ENCODE results near the gene KIAA1755.
"Not testable (repeated sequence)": the region's sequence is repeated elsewhere in the genome, so short reads cannot be mapped to it uniquely, and the experiment has no call there.

KIAA1755 gene

DNA sequence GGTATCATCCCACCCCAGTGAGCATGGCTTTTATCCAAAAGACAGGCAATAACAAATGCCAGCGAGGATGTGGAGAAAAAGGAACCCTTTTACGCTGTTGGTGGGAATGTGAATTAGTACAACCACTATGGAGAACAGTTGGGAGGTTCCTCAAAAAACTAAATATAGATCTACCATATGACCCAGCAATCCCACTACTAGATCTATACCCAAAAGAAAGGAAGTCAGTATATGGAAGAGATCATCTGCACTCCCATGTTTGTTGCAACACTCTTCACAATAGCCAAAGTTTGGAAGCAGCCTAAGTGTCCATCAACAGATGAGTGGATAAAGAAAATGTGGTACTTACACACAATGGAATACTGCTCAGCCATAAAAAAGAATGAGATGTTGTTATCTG is 5.9 kb upstream of the KIAA1755 start:
- Histone ChIP-seq H3K9me3 (no peaks in the 10 kb centered on the region), H3K4me1 (no peaks in the 10 kb centered on the region), H3K4me3 (no peak overlapping the region), H3K27me3 (ENCODE audit: low read depth) (0 out of 2 replicates have a peak, but pooled peaks cover 6% of the 10 kb centered on the region), H3K36me3 (replicated peaks) (no peaks in the 10 kb centered on the region)
- in situ Hi-C loops (cut with MboI; ENCODE audit: low sequenced_read_pairs), result no loop called here
- DNase-seq (ENCODE audit: low spot score in 2 of 2), result no peak

DNA sequence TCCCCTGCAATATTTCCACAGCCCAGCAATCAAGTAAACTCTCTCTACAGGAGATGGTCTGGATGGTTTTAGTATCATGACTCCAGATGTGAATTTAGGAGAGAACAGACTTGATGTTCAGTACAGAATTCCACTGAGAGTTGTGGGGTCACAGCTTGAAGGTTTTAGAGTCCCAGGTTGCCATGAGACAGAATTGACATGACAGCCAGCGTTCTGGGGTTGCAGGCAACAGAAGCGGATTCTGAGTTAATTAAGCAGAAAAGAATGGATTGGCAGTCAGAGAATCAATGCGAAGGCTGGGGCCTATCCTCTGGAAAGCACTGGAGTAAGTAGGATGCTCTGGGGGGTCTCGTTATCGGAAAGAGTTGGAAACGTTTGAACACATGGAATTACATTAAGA is 2.4 kb upstream of the KIAA1755 start:
- in situ Hi-C loops (cut with MboI; ENCODE audit: low sequenced_read_pairs), result no loop called here

DNA sequence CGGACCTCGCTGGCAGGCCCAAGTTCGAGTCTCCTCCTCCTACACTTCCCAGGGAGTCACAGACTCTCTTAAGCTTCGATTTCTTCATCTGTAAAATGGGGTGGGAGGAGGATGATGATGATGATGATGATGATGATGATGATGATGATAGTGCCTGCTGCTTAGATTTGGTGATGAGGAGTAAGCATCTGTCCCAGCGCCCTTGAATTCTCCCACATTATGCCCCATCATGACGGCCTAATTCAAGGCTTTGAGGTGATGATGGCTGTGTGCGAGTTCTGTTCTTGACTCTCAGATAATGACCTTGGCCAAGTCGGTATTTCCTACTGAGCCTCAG is 487 bp upstream of the KIAA1755 start:
- 0 out of 2 replicates have a peak, but pooled peaks cover 3% of the 10 kb centered on the region for H3K27me3 ChIP-seq (ENCODE audit: low read depth)
- no peaks in the 10 kb centered on the region for H3K4me1 ChIP-seq
- H3K36me3 ChIP-seq (replicated peaks), result no peaks in the 10 kb centered on the region
- no peak overlapping the region for H3K4me3 ChIP-seq
- DNase-seq (ENCODE audit: low spot score in 2 of 2), result no peak
- no peaks in the 10 kb centered on the region for H3K9me3 ChIP-seq
- in situ Hi-C loops (cut with MboI; ENCODE audit: low sequenced_read_pairs), result no loop called here

More for the DNA sequence above, 2.4 kb upstream of the KIAA1755 start:
- H3K9me3 ChIP-seq, result no peaks in the 10 kb centered on the region
- DNase-seq (ENCODE audit: low spot score in 2 of 2), result no peak
- H3K4me1 ChIP-seq, result no peaks in the 10 kb centered on the region
- H3K27me3 ChIP-seq (ENCODE audit: low read depth), result 0 out of 2 replicates have a peak, but pooled peaks cover 6% of the 10 kb centered on the region
- no peaks in the 10 kb centered on the region for H3K36me3 ChIP-seq (replicated peaks)
- H3K4me3 ChIP-seq, result no peak overlapping the region

- in situ Hi-C loops (cut with MboI; ENCODE audit: low sequenced_read_pairs), result no loop called here
- Histone ChIP-seq H3K9me3 (no peaks in the 10 kb centered on the region), H3K4me1 (no peaks in the 10 kb centered on the region), H3K27me3 (ENCODE audit: low read depth) (0 out of 2 replicates have a peak, but pooled peaks cover 3% of the 10 kb centered on the region), H3K36me3 (replicated peaks) (no peaks in the 10 kb centered on the region), H3K4me3 (no peak overlapping the region)
- no peak for DNase-seq (ENCODE audit: low spot score in 2 of 2)
Measured at GRCh38 chr20:38260025-38260377, 534 bp downstream of the KIAA1755 start.

DNA sequence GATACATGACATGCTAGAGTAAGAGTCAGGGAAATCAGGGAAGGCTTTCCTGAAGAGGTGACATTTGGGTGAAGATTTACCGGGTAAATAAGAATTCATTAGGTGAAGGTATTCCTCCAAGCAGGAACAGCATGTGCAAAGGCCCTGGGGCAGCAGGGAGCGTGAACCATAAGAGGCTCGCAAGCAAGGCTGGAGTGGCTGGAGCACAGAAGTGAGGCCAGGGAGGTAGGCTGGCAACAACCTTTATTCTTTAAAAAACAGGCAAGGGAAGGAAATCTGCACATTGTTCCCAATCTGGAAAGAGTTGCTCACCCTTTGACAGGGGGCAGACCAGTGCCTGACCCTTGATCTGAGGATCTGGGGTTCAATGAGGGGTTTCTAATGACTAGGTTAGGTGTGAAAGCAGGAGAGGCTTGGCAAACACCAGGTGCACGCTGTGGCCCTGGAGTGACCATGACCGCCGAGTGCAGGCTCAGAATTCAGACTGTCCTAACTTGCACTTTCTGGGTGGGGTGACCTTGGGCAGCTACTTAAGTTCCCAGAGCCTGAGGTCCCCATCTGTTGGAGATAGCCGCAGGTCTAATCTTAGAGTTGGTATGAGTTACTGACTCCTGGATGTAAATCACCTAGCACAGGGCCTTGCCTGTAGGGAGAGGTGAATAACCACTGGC is 1.9 kb downstream of the KIAA1755 start:
- no peaks in the 10 kb centered on the region for H3K36me3 ChIP-seq (replicated peaks)
- in situ Hi-C loops (cut with MboI; ENCODE audit: low sequenced_read_pairs), result no loop called here
- H3K27me3 ChIP-seq (ENCODE audit: low read depth), result 0 out of 2 replicates have a peak, but pooled peaks cover 3% of the 10 kb centered on the region
- H3K9me3 ChIP-seq, result no peaks in the 10 kb centered on the region
- H3K4me3 ChIP-seq, result no peak overlapping the region
- no peaks in the 10 kb centered on the region for H3K4me1 ChIP-seq
- no peak for DNase-seq (ENCODE audit: low spot score in 2 of 2)

DNA sequence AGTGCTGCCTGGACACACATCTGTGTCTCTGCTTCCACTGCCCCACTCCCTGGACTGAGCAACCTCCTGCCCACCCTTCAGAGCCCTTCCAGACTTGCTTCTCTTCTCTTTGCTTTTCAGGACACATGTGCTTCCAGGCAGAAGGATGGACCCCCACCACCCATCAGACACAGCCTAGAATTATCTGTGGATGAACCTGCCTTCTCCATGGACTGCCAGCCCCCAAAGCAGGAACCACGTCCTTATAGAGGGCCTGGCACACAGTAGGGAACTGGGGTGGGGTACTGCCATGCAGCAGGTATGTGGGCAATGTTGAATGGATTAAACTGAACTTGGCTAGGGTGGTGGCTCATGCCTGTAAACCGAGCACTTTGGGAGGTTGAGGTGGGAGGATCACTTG is 3.6 kb downstream of the KIAA1755 start:
- H3K4me3 ChIP-seq, result no peak overlapping the region
- no peaks in the 10 kb centered on the region for H3K4me1 ChIP-seq
- in situ Hi-C loops (cut with MboI; ENCODE audit: low sequenced_read_pairs), result no loop called here
- DNase-seq (ENCODE audit: low spot score in 2 of 2), result no peak
- no peaks in the 10 kb centered on the region for H3K27me3 ChIP-seq (ENCODE audit: low read depth)
- H3K9me3 ChIP-seq, result no peaks in the 10 kb centered on the region
- H3K36me3 ChIP-seq (replicated peaks), result no peaks in the 10 kb centered on the region

- Histone ChIP-seq H3K36me3 (replicated peaks) (no peaks in the 10 kb centered on the region), H3K4me1 (no peaks in the 10 kb centered on the region), H3K27me3 (ENCODE audit: low read depth) (no peaks in the 10 kb centered on the region), H3K9me3 (no peaks in the 10 kb centered on the region), H3K4me3 (no peak overlapping the region)
- in situ Hi-C loops (cut with MboI; ENCODE audit: low sequenced_read_pairs), result no loop called here
- no peak for DNase-seq (ENCODE audit: low spot score in 2 of 2)
Measured at GRCh38 chr20:38256021-38256420, 4.5 kb downstream of the KIAA1755 start.

DNA sequence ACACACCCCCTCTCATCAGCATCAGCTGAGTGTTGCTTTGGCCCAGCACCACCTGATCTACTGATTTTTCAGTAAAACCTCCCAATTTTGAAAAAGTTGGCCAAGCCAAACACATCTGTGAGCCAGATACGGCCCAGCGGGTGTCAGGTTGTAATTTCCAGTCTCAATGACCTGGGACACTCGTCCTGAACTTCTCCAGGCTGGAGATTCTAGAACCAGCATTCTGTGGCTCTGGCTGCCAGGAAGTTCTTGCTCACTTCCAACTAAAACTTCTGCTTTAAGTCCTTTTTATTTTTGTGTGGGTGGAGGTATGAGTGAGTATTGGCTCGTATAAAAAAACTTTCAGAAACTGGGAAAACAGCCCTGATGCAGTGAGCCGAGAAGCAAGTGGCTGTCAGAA is 5.1 kb downstream of the KIAA1755 start:
- H3K27me3 ChIP-seq (ENCODE audit: low read depth), result no peaks in the 10 kb centered on the region
- H3K36me3 ChIP-seq (replicated peaks), result no peaks in the 10 kb centered on the region
- in situ Hi-C loops (cut with MboI; ENCODE audit: low sequenced_read_pairs), result no loop called here
- no peaks in the 10 kb centered on the region for H3K9me3 ChIP-seq
- no peaks in the 10 kb centered on the region for H3K4me1 ChIP-seq
- DNase-seq (ENCODE audit: low spot score in 2 of 2), result no peak
- H3K4me3 ChIP-seq, result no peak overlapping the region

DNA sequence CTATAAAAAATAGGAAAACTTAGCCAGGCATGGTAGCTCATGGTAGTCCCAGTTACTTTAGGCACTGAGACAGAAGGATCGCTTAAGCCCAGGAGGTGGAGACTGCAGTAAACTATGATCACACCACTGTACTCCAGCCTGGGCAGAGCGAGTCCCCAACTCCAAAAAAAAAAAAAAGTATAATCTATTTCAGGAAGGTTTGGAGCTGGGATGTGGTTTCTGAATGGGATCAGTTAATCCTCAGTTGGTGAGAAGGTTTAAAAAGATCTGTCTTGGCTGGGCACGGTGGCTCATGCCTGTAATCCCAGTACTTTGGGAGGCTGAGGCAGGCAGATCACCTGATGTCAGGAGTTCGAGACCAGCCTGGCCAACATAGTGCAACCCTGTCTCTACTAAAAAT is 5.9 kb downstream of the KIAA1755 start:
- in situ Hi-C loops (cut with MboI; ENCODE audit: low sequenced_read_pairs); H3K4me1 ChIP-seq; H3K9me3 ChIP-seq; H3K36me3 ChIP-seq (replicated peaks); DNase-seq (ENCODE audit: low spot score in 2 of 2); H3K27me3 ChIP-seq (ENCODE audit: low read depth); H3K4me3 ChIP-seq: not testable (repeated sequence)

GRCh38 chr20:38253571-38253970 is 7.0 kb downstream of the KIAA1755 start:
- Histone ChIP-seq H3K4me3 (no peak overlapping the region), H3K9me3 (no peaks in the 10 kb centered on the region), H3K4me1 (no peaks in the 10 kb centered on the region), H3K36me3 (replicated peaks) (no peaks in the 10 kb centered on the region), H3K27me3 (ENCODE audit: low read depth) (no peaks in the 10 kb centered on the region)
- DNase-seq (ENCODE audit: low spot score in 2 of 2), result no peak
- in situ Hi-C loops (cut with MboI; ENCODE audit: low sequenced_read_pairs), result no loop called here

DNA sequence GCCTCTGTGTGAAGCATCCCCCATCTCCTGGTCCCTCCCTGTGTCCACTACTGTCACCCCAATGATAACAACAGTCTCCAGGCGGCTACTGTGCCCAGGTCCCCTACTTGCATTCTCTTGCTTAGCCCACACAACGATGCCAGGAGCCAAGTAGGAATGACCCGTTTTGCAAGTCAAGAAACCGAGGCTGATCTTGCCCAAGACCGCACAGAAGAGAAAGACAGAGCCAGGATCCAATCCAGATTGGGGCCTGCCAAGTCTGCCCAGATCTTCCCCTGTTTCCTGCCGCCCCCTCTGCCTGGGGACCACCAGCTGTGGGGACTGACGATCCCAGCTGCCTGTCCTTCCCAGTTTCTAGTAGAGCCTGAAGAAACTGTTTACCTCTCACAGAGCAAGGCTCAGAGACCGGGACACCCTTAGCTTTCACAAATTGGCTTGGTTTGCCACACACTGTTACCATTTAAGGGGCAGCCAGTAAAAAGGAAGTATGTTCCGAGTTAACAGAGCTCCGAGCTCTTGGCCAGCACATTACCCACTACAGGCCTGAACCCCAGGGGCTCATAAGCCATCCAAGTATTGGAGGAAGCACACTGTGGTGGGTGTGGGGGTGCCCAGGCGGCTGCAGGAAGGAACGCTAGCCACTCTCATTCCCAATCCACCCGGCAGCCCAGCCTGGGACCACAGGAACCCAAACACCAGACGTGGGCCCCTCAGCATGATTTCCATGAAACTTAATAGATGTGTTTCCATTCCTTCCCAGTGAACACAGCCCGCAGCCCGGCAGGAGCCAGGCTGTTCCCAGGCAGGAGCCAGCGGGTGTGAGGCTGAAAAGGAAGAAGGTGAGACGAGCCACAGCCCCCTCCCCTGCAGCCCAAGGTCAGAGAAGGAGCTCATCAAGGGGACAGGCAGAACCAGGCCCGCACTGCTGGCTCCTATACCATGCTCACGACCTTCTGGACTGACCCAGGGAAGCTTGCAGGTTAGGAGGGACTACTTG is 7.9 kb downstream of the KIAA1755 start:
- no peak for DNase-seq (ENCODE audit: low spot score in 2 of 2)
- in situ Hi-C loops (cut with MboI; ENCODE audit: low sequenced_read_pairs), result no loop called here
- no peaks in the 10 kb centered on the region for H3K36me3 ChIP-seq (replicated peaks)

GRCh38 chr20:38251441-38251840 is 9.1 kb downstream of the KIAA1755 start:
- H3K27me3 ChIP-seq (ENCODE audit: low read depth); H3K4me3 ChIP-seq; in situ Hi-C loops (cut with MboI; ENCODE audit: low sequenced_read_pairs); DNase-seq (ENCODE audit: low spot score in 2 of 2); H3K9me3 ChIP-seq; H3K36me3 ChIP-seq (replicated peaks); H3K4me1 ChIP-seq: not testable (repeated sequence)

More for the DNA sequence above, 7.9 kb downstream of the KIAA1755 start:
- Histone ChIP-seq H3K4me1 (no peaks in the 10 kb centered on the region), H3K9me3 (no peaks in the 10 kb centered on the region), H3K4me3 (no peak overlapping the region), H3K27me3 (ENCODE audit: low read depth) (no peaks in the 10 kb centered on the region)

- no peaks in the 10 kb centered on the region for H3K9me3 ChIP-seq
- no peaks in the 10 kb centered on the region for H3K27me3 ChIP-seq (ENCODE audit: low read depth)
- no peak overlapping the region for H3K4me3 ChIP-seq
- in situ Hi-C loops (cut with MboI; ENCODE audit: low sequenced_read_pairs), result no loop called here
- no peaks in the 10 kb centered on the region for H3K36me3 ChIP-seq (replicated peaks)
- H3K4me1 ChIP-seq, result no peaks in the 10 kb centered on the region
- no peak for DNase-seq (ENCODE audit: low spot score in 2 of 2)
Measured at GRCh38 chr20:38250609-38251008, 9.9 kb downstream of the KIAA1755 start.

Measured in HAP-1 (cell line).